ENCODE results near the gene EHBP1L1. TPM values are rescaled to one million over a fixed set of nuclear protein-coding genes. Genes with fewer than 3 reads are reported as not detected.

Gene EHBP1L1
- total RNA-seq, 1 donor from 2014 or later, result 4.7 TPM

DNA sequence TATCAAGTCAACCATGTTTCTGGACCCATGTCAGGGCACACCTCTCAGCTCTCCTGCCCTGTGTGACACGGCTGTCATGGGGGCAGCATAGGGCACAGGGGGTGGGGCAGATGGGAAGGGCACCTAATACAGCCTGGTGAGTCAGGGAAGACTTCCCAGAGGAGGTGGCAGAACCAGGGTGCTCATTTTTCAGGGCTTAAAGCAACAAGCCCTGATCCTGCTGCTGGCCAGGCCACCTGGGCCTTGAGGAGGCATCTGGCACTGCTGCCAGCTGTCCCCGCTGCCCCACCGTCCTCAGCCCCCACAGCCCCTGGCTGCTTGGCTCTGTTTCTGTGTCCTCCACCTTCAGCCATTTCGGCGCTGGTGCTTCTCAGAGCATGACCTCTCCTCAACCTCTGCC lies 33.8 kb downstream of the EHBP1L1 start:
- Mint-ChIP-seq H3K4me1 (peaks cover 40% of the 10 kb centered on the region), H3K27me3 (ENCODE audit: insufficient read depth, low read depth) (peaks cover 11% of the 10 kb centered on the region), H3K36me3 (peaks cover 16% of the 10 kb centered on the region), H3K9me3 (no peaks in the 10 kb centered on the region), H3K27ac (peak overlapping the region; percentile 46), H3K4me3 (no peak overlapping the region)
- no peak overlapping the region for H3K27ac ChIP-seq
- peaks cover 7% of the 10 kb centered on the region for H3K27me3 ChIP-seq
- H3K4me1 ChIP-seq, result peaks cover 25% of the 10 kb centered on the region
- no peaks in the 10 kb centered on the region for H3K9me3 ChIP-seq (ENCODE audit: low read depth)
- no peak overlapping the region for H2AFZ ChIP-seq (replicated peaks)
- peaks cover 30% of the 10 kb centered on the region for H3F3A ChIP-seq (ENCODE audit: low read depth)
- H3K79me2 ChIP-seq (ENCODE audit: low read depth), result peaks cover 27% of the 10 kb centered on the region
- no peak for DNase-seq (ENCODE audit: low spot score)
- no peak for TF ChIP-seq EZH2phosphoT487 (IDR thresholded peaks at IDR 0.05)
- TF ChIP-seq CTCF (IDR thresholded peaks at IDR 0.05), result no peak
- TF ChIP-seq EZH2 (IDR thresholded peaks at IDR 0.05), result no peak
- H3K4me3 ChIP-seq, result no peak overlapping the region
- H3K4me2 ChIP-seq, result no peak overlapping the region
- H3K9ac ChIP-seq, result no peak overlapping the region
- H4K20me1 ChIP-seq (ENCODE audit: low read depth), result peaks cover 61% of the 10 kb centered on the region
- H3K36me3 ChIP-seq, result peaks cover 2% of the 10 kb centered on the region

- H2AFZ ChIP-seq (replicated peaks), result no peak overlapping the region
- H3K4me1 Mint-ChIP-seq, result peaks cover 43% of the 10 kb centered on the region
- H3F3A ChIP-seq (ENCODE audit: low read depth), result peaks cover 34% of the 10 kb centered on the region
- H3K27me3 ChIP-seq, result peaks cover 7% of the 10 kb centered on the region
- H3K36me3 Mint-ChIP-seq, result peaks cover 16% of the 10 kb centered on the region
- H3K27ac ChIP-seq, result no peak overlapping the region
- H3K79me2 ChIP-seq (ENCODE audit: low read depth), result peaks cover 27% of the 10 kb centered on the region
- H4K20me1 ChIP-seq (ENCODE audit: low read depth), result peaks cover 61% of the 10 kb centered on the region
- TF ChIP-seq CTCF (IDR thresholded peaks at IDR 0.05), result no peak
- H3K4me2 ChIP-seq, result no peak overlapping the region
- H3K4me1 ChIP-seq, result peaks cover 25% of the 10 kb centered on the region
- DNase-seq (ENCODE audit: low spot score), result no peak
- H3K27ac Mint-ChIP-seq, result no peak overlapping the region
- H3K4me3 ChIP-seq, result no peak overlapping the region
- no peaks in the 10 kb centered on the region for H3K9me3 Mint-ChIP-seq
- H3K27me3 Mint-ChIP-seq (ENCODE audit: insufficient read depth, low read depth), result peaks cover 11% of the 10 kb centered on the region
- H3K9ac ChIP-seq, result peak overlapping the region; percentile 16
- H3K9me3 ChIP-seq (ENCODE audit: low read depth), result no peaks in the 10 kb centered on the region
- peak overlapping the region; percentile 25 for H3K4me3 Mint-ChIP-seq
- H3K36me3 ChIP-seq, result peaks cover 2% of the 10 kb centered on the region
Measured at GRCh38 chr11:65610404-65610803, 34.6 kb downstream of the EHBP1L1 start.

DNA sequence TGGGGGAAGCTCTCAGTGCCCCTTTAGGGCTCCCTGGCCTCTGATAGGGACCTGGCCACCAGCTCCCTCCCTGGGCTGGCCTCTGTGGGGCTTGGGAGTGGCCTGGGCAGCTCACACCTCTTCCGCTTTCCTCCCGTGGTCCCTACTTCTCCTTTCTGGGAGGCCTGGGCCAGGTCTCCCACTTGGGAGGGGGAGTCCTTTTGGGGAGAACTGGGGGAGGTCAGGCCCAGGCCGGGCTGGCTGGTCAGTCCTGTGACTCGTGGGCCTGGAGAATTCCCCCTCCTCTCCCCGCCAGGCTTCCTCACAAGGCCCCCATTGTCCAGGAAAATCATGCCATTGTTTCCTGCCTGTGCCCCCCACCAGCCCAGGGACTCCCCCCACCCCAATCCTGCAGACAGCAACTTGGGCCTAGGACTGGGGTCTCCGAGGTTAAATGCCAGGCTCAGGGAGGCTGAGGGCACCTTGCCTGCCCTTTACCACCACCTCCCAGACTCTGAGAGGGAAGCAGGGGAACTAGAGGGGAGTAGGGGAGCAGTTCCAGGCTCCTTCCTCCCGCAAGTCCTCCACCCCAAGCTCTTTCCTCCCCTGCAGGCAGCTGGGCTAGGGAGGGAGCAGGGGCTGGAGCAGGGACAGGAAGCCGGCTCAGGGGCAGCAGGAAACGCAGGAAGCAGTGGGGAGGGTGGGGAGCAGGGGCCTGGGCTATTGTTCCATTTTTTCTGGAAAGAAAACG lies 35.3 kb downstream of the EHBP1L1 start:
- Histone ChIP-seq H3K4me2 (peak overlapping the region; percentile 75), H3K27me3 (peaks cover 7% of the 10 kb centered on the region), H3K4me3 (no peak overlapping the region), H3K4me1 (peaks cover 24% of the 10 kb centered on the region), H4K20me1 (ENCODE audit: low read depth) (peaks cover 59% of the 10 kb centered on the region), H3K9ac (no peak overlapping the region), H2AFZ (replicated peaks) (no peak overlapping the region), H3F3A (ENCODE audit: low read depth) (peaks cover 38% of the 10 kb centered on the region), H3K79me2 (ENCODE audit: low read depth) (peaks cover 32% of the 10 kb centered on the region), H3K27ac (no peak overlapping the region), H3K36me3 (peaks cover 2% of the 10 kb centered on the region), H3K9me3 (ENCODE audit: low read depth) (no peaks in the 10 kb centered on the region)
- DNase-seq (ENCODE audit: low spot score), result no peak
- H3K27ac Mint-ChIP-seq, result no peak overlapping the region
- peaks cover 14% of the 10 kb centered on the region for H3K36me3 Mint-ChIP-seq
- H3K4me3 Mint-ChIP-seq, result no peak overlapping the region
- H3K4me1 Mint-ChIP-seq, result peaks cover 43% of the 10 kb centered on the region
- peaks cover 14% of the 10 kb centered on the region for H3K27me3 Mint-ChIP-seq (ENCODE audit: insufficient read depth, low read depth)
- H3K9me3 Mint-ChIP-seq, result no peaks in the 10 kb centered on the region
- TF ChIP-seq EZH2phosphoT487 (IDR thresholded peaks at IDR 0.05) (no peak), EZH2 (IDR thresholded peaks at IDR 0.05) (no peak), CTCF (IDR thresholded peaks at IDR 0.05) (no peak)

All from neural progenitor cell (in vitro differentiated cells).